GM12878 (cell line): ENCODE data around the gene SLC37A2. TPM values are rescaled to one million over a fixed set of nuclear protein-coding genes. Genes with fewer than 3 reads are reported as not detected.

Source experiments
- E2F4 ChIP-seq: IDR thresholded peaks from 2 replicates; pipeline ENCODE4 v1.6.1; 2012; ENCODE audit warnings: low read depth, low read length, improper control_type of control experiment
- IRF4 ChIP-seq: IDR thresholded peaks from 2 replicates; pipeline ENCODE4 v1.6.1; 2011; ENCODE audit warnings: low read depth, low read length
- NFYA ChIP-seq: IDR thresholded peaks from 2 replicates; pipeline ENCODE4 v1.6.1; 2011; ENCODE audit warnings: low read depth, mild to moderate bottlenecking, low read length, improper control_type of control experiment, borderline replicate concordance
- PML ChIP-seq: IDR thresholded peaks from 2 replicates; pipeline ENCODE4 v1.6.1; 2012; ENCODE audit warnings: low read length, inconsistent platforms
- POLR2A ChIP-seq: IDR thresholded peaks from 2 replicates; pipeline ENCODE4 v1.6.1; 2011; ENCODE audit warnings: low read depth, mild to moderate bottlenecking, low read length
- POLR2AphosphoS2 ChIP-seq: IDR thresholded peaks from 2 replicates; pipeline ENCODE4 v1.6.1; 2011; ENCODE audit warnings: low read depth, mild to moderate bottlenecking, low read length, improper control_type of control experiment, moderate library complexity
- PRDM15 ChIP-seq: fragments of 450-650 bp; formaldehyde crosslinking; IDR thresholded peaks from 2 replicates; pipeline ENCODE4 v1.4.0; 2020; ENCODE audit warnings: mild to moderate bottlenecking, moderate library complexity
- SIX5 ChIP-seq: IDR thresholded peaks from 2 replicates; pipeline ENCODE4 v1.6.1; 2011; ENCODE audit warnings: mild to moderate bottlenecking, low read depth, low read length, moderate library complexity; ENCODE audit not compliant: severe bottlenecking
- polyA plus RNA-seq, 11 experiments: library from polyadenylated mRNA; depleted of rRNA in 4 of 11; unstranded in 6 of 11; stranded (reverse) in 5 of 11; fragments of >200 nt; fragmentation: Nextera tagmentation in 4 of 11; fragmentation: Illumina TruSeq in 1 of 11; extraction: Ambion mirVana in 4 of 11; extraction: Trizol in 1 of 11; gene quantifications; 1 replicate in 1 of 11; 2 replicates in 10 of 11; pipeline versions ENCODE4 v1.2.1 to v1.2.3, GENCODE V29; 2011 to 2016; ENCODE audit warnings: inconsistent platforms in 2 of 11, missing spikeins in 2 of 11, low read depth in 1 of 11
- total RNA-seq, 4 experiments: library from RNA; depleted of rRNA in 3 of 4; stranded (reverse); fragments of >200 nt in 3 of 4; fragmentation: Illumina TruSeq in 1 of 4; extraction: Trizol in 1 of 4; gene quantifications; 2 replicates each; pipeline versions ENCODE4 v1.2.1 to v1.2.3, GENCODE V29; 2013 to 2021

The SLC37A2 gene
- total and polyA plus RNA-seq, 10 of the 15 experiments (the other 5 are each of a cell fraction or from before 2014, with no cell fraction given), result 0.26 to 9.8 (median 2.0) TPM

GRCh38 chr11:125072218-125072960 lies 9.3 kb downstream of the SLC37A2 start (continued):
- TF ChIP-seq PML (no peak), NFYA (no peak), POLR2AphosphoS2 (no peak), IRF4 (peak; percentile 98), SIX5 (no peak), POLR2A (peak; percentile 50), PRDM15 (CRISPR knock-in tag) (peak; percentile 12; the same call in 1 of the 2 replicates), E2F4 (no peak)
